HG03460 (cell line): ENCODE results near the gene NEURL1.
"Not testable (repeated sequence)": the region's sequence is repeated elsewhere in the genome, so short reads cannot be mapped to it uniquely, and the experiment has no call there.

Experiments used
- ATAC-seq: cut with Tn5 transposase; IDR thresholded peaks from one replicate; pipeline ENCODE4 v1.9.1; 2021; ENCODE audit not compliant: unreplicated experiment

The NEURL1 gene

DNA sequence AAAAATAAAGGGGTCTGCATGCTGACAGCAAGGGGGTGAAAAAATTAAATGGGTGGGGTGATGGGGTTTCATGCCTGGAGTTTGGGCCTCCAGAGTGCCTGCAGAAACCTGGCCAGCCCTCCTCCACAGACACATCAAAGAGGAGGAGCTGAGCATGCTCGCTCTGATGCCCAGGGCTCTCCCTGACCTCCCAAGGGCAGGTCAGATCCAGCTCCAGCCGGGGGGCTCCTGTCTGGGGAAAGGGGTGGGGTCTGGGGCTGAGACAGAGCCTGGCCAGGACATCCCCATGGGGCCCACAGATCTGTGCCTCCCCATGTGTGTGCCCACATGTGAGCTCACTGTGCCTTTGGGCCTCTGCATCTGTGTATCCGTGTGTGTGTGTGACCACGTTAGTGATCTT is 33.9 kb upstream of the NEURL1 start:
- ATAC-seq: no peak

DNA sequence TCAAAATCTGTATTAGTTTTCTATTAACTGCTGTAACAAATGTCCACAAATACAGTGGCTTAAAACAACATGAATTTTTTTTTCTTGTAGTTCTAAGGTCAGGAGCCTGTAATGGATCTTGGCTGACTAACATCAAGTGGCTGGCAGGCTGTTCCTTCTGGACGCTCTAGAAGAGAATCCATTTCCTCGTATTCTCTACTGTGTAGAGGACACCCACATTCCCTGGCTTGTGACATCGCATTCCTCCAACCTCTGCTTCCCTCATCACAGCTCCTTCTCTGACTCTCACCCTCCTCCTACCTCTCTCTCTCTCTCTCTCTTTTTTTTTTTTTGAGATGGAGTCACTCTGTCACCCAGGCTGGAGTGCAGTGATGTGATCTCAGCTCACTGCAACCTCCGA is 30.0 kb upstream of the NEURL1 start:
- ATAC-seq: no peak

DNA sequence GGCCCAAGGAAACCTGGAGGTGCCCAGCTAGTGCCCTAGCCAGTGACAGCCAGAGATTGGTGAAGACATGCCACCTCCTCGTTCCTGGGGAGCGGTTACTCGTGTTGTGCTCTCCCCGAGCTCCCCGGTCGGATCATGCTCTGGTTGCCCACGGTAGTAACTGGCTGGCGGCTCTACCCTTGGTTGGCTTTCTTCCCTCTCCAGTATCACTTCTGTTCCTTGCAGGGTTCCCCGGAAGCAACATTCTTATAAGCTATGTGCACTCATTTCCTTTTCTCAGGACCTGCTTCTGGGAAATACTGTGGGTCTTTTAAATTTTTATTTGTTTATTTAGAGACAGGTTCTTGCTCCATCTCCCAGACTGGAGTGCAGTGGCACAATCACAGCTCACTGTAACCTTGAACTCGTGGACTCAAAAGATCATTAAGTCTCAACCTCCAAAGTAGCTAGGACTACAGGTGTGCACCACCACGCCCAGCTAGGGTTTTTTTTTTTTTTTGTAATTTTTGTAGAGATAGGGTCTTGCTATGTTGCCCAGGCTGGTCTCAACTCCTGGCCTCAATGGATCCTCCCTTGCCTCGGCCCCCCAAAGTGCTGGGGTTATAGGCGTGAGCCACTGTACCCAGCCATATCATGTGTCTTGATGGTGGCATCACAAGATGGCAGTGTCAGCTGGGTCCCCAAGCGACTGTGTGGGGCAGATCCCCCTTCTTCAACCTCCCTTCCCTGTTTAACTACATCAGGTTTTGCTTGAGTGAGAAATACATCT is 27.9 kb upstream of the NEURL1 start:
- no peak for ATAC-seq

DNA sequence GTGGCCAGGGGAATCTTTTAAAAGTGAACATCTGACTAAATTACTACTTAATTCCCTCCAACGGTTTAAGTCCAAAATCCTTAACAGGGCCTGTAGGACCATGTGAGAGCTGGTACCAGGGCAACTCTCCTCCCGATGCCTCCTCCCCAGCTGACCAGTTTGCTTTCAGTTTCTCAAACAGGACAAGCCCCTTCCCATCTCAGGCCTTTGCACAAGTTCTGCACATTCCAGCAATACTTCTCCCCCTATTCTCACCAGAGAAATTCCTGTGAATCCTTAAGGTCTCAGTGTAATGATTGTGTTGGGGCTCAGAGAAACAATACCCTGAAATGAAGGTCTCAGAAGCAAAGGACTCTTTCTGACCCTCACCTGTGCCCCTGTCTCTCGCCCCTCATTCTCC is 26.8 kb upstream of the NEURL1 start:
- ATAC-seq: no peak

DNA sequence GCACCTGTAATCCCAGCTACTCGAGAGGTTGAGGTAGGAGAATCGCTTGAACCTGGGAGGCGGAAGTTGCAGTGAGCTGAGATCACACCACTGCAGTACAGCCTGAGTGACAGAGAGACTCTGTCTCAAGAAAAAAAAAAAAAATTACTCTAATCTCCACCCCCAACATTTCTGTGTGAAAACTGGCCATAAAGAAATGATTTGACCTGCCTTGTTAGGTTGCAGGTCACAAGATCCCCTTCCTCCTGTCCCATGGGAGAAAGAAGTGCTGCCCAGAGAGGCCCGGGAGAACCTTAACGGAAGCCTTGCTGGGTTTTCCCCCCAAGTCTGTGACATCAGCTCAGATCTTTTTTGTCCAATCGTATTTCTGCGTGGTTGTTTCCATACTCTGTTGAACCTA is 26.1 kb upstream of the NEURL1 start:
- no peak for ATAC-seq

DNA sequence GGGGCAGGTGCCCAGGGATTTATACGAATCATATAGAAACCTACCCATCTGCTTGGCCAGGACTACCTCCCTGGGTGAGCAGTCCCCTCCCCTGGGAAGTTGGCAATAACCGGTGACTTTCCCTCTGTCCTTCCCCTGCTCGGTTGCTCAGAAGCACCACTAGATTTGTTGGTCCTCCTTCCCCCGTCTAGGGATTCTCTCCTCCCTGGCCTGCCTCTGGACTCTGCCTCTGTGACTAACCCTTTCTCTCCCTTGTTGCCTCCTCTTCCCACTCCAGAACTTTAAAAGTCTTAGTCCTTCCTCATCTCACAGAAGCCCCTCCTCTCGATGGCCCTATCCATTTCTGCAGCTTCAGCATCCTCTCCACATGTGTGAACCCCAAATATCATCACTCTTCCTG is 24.3 kb upstream of the NEURL1 start:
- ATAC-seq: no peak

DNA sequence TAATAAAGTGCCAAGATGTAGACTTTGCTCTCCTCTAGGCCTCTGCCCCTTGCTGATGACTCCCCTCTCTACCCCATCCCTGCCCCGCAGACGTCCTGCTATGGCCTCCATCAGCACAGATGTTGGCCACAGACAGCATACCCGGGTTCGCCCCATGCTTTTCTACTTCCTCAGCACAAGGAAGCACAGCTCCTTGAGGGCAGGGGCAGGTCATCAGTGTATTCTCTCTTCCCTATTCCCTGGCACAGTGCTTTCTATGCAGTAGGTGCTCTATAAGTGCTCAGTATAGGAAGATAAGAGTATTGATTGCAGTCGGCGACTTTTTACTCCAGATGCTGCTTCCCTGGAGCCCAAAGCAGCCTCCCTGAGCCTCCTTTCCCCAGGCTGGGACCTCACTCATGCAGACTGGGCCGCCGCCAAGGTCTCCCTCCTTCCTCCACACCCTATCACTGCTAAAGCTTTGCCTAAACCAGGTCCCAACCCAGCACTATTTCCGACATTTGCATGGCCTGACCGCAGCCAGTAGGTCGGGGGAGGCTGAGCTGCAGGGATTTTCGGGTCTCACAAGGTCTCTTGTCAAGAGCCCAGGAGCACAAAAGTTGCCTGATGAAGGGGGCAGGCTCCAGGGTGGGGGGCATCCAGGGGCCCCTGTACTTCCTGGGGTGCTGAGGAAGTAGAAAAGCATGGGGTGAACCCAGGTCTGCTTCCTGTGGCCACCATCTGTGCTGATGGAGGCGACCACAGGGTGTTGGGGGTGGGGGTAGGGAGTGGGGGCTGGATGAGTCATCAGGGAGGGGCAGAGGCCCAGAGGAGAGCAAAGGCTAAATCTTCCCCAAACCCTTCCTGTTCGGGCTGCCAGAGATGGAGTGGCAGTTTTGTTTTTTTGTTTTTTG is 22.5 kb upstream of the NEURL1 start:
- ATAC-seq: peak; percentile 75

DNA sequence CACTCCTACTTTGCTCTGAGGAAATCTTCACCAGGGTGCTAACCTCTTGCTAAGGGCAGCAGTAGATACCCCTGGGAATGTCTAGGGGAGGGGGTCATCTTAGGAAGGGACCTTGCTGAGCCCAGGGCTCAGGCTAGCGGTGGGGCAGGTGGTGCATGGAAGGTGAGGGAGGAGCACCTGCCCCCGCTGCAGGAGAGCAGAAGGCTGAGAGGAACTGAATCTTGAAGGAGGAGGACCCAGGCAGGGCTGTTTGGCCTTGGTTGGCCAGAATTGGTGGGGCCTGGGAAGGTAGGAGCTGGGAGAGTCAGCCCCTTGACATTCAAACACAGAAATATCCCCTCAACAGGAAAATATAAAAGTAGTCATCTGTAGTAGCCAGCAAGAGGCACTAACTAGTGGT is 21.5 kb upstream of the NEURL1 start:
- peak; percentile 28 for ATAC-seq

DNA sequence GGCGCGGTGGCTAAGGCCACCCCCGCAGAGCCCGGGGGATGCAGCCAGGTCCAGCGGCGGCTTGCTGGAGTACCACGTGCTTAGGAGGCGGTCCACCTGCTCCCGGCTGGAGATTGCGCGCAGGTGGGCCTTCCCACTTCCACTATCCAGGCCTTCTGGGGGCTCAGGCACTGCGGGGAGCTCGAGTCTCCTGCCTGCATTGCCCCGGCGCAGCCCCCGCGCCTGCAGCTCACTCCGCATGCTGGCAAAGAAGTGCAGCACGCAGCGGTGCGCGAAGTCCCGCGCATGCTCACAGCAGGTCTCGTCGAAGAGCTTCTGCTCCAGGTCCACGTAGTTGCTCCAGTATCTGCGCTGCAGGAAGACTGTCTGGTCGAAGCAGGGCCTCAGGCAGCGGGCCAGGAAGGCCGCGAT is 20.2 kb upstream of the NEURL1 start:
- no peak for ATAC-seq

DNA sequence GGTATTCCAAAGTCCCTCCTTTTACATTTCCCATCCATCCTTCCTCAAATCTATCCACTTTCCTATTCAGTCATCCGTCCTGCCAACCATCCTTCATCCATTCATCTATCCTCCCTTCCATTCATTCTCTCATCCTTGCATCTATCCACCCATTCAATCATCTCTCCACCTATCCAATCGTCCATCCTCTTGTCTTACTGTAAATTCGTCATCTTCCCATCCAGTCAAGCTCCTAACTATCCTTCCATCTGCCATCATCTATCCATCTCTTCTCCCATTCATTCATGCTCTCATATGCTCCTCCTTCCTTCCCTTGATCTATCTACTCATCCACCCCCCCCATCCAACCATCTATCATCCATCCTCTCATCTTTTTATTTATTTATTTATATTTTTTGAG is 19.4 kb upstream of the NEURL1 start:
- ATAC-seq: no peak

DNA sequence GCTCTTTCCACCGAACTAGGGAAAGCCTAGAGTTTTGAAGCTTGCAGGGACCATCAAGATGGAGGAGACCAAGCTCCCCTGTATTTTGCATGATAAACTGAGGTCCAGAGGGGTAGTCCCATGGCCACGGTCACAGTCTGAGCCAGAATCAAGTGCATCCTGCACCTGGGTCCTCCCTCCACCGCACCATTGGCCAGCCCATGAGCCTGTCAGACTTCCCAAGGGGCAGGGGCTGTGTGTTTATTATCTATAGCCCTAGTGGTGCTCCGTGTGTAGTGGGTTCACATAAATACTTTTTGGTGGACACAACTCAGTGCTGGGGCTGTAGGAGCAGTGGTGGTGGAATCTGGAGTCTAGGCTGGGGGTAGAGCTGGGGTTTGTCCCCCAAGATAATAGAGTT is 18.1 kb upstream of the NEURL1 start:
- no peak for ATAC-seq

DNA sequence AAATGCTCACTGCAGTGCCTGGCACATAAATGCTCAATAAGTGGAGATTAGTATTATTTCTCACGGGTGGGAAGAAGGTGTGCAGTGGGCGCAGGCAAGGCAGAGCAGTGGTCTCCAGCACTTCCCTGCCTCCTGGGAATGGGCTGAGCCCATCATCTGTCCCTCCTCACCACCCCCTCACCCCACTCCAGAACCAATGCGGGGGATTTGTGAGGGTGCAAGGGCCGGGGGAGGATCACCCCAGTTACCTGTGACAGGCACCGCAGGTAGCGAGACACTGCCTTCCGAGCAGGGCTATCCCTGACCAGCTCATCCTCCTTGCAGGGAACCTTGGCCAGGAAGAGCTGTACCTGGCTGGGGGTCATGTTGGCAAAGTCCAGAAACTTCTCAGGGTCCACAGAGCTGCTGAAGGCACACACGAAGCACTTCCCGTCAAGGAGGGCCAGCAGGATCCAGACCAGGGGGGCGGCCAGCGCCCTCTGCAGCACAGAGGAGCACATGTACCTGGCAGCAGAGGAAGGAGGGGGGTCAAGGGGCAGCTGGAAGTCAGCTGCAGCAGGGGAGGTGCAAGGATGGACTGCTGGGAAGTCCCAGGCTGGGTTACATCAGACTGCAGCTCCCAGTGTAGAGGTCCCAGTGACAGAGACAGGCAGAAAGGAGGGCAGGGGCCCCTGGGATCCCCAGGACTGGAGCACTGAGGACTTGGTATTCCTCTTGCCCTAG is 17.3 kb upstream of the NEURL1 start:
- peak; percentile 44 for ATAC-seq

DNA sequence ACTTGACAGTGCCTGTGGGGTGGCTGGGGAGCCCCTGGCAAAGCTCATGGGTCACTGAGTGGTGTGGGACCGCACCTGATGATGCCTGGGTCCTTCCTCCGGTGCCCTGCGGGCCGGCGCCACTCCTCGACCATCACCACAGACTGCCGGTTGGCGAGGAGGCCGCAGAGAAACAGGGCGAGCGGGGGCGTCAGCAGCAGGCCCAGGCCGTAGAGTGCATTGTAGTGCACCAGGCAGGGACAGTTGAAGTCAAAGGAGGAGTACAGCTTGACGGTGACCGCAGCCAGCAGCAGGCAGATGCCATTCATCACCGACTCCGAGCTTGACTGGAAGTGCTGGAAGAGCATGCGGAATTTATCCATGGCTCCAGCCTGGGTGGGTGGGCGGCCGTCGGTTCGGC is 14.8 kb upstream of the NEURL1 start:
- ATAC-seq: no peak

DNA sequence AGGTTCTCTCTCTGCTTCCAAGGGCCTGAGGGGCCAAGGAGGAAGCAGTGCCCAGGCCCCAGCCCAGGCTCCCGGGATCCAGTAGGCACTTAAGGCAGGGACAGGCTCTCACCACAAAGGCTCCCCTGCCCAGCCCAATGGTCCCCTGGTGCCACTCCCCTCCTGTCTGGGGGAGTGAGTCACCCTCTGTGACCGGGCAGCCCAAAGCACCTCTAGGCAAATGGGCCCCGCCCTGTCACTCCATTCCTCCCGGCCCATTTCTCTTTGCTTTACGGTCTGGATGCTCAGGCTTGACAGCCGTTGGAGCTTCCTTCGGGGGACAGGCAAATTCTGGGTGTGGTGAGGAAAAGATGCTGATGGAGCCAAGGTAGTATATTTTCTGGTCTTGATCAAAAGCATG is 14.4 kb upstream of the NEURL1 start, which contains the start of gene CALHM3:
Gene CALHM3 (minus strand): TSS at position 106 of the 400 bp plus-strand sequence. CDS start 208 bp downstream, outside the sequence.
- ATAC-seq: no peak

DNA sequence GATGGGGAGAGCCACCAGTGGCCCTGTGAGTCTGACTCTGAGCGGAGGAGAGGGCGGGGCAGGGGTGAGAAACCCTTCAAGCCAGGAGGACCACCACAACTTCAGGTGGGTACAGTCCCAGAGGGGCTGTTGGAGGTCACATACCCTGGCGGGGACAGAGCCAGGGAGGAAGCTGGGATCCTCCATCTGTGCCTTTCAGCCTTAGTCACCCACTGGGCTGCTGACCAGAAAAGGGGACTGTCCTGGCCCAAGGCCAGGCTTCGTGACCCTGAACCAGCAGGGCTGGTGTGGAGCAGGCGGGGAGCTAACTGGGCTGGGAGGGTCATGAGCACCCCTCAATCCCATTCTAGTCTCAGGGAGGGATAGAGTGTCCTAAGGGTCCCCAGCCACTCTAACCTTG is 13.0 kb upstream of the NEURL1 start:
- no peak for ATAC-seq

DNA sequence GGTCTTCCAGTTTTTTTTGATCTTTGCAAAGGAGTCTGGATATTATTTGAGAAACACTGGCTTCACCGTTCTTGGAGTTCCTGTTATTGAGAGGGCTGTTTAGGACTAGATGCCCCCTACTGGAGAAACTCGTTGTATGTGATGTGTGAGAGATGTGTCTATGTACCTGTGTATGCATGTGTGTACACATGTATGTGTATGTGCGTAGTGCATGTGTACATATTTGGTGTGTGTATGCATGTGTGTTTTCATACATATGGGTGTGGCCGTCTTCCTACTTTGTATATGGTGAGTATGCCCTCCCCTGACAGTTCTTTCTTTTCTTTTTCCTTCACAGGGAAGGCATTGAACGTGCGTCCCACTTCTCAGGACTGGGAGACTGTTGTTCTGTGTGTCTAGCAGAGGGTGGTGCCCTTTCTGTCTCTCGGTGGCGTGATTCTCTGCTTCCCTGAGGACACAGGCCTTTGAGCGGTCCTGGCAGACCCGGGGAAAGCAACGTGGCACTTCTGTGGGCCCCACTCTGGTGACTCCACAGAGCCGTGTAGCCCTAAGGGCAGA is 11.5 kb upstream of the NEURL1 start:
- peak; percentile 60 for ATAC-seq

DNA sequence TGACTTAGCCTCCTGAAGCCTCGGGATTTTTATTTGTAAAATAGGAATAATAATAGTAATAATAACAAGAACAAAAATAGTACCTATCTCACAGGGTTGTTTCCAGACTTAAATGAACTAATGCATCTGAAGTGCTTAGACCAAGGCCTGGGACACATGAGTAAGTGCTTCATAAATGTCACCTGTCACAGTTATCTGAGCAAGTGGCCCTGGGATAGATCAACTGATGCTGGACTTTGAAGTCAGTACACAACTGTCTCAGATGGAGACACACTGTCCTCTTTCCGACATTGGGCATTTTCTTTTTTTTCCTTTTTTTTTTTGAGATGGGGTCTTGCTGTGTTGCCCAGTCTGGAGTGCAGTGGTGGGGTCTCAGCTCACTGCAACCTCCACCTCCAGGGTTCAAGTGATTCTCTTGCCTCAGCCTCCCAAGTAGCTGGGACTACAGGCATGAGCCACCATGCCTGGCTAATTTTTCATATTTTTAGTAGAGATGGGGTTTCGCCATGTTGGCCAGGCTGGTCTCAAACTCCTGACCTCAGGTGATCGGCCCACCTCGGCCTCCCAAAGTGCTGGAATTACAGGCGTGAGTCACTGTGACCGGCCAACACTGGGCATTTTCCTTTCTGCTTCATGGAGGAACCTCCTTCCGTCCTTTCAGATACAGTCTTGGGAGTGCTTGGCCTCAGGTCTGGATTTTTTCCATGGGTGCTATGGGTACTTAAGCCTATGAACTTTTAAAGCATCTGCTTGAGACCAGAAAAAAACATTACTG is 6.7 kb upstream of the NEURL1 start:
- not testable (repeated sequence) for ATAC-seq

DNA sequence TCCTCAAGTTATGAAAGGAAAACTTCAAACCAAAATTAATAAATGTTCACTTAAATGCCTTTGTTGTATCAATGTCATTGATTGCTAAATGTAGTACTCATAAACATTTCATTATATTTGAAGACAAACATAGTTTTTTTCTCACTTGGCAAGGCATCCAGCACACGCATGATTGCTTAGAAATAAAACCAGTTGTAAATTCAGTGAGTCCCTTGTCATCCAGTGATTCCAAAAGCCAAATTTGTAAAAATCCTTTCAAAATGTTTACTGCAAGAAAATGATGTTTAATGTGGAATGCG is 6.1 kb upstream of the NEURL1 start:
- ATAC-seq: no peak

DNA sequence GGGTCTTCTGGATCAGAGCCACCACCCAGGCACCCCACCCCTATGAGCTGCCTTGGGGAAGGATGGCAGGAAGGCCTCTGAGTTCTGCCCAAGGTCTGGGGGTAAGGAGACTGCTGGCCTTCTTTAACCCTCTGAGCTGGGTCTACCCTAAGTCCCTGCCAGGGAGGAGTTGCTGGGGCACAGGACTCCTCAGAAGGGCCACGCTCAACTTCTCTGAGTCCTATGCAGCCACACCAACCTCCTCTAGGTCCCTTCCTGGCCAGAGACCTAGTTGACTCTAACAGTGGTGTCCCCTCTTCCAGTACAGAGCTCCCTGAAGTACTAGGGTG is 2.6 kb upstream of the NEURL1 start:
- ATAC-seq: no peak

DNA sequence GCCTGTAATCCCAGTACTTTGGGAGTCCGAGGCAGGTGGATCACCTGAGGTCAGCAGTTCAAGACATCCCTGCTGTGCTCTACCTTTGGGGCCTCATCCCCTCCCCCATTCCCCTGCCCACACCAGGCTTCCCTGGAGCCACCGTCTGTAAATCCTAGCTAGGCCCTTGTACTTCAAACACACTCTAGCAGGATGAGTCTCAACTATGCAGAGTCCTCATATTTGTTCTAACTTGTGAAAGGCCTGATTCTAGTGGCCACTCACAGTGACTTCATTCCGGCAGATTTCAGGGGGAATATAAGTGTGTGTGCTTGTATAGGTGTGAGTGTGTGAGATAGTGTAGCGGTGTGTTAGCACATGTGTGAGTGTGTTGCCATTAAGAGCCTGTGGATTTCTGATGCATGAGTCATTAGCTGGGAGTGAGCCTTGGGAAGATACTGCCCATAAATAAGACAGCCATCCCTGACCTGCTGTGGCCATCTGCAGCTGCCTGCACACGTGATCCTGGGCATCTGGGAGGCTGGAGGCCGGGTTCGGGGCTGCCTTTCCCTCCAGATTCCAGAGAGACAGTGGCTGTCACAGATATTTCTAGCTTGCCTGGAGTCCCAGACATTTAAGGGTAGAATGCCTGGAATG is 1.7 kb upstream of the NEURL1 start:
- ATAC-seq: no peak
